ENCODE measurements around the gene RAN. TPM values are rescaled to one million over a fixed set of nuclear protein-coding genes. Genes with fewer than 3 reads are reported as not detected.

The RAN gene
- total RNA-seq, 1 donor from 2014 or later, result 447 TPM

- no peak for FAIRE-seq
Measured at GRCh38 chr12:130922511-130922953, 50.7 kb downstream of the RAN start.

GRCh38 chr12:130924966-130925665 lies 53.2 kb downstream of the RAN start:
- FAIRE-seq (no peak), DNase-seq (ENCODE audit: low spot score in 2 of 2) (no peak)

More at GRCh38 chr12:130922511-130922953, 50.7 kb downstream of the RAN start:
- no peak for DNase-seq (ENCODE audit: low spot score in 2 of 2)

- no peak for FAIRE-seq
- DNase-seq (ENCODE audit: low spot score in 2 of 2), result no peak
Measured at GRCh38 chr12:130925666-130926015, 53.8 kb downstream of the RAN start.

Small RNAs within 50 kb of the gene (small RNA-seq; reads per million reads assigned to genes)
- gene RF00019 (not detected), gene RNU6-1077P (not detected)

Other genes starting within 250 kb of the RAN start
- gene RIMBP2, start 155.8 kb upstream of the RAN start, total RNA-seq, result 47.7 TPM
- gene STX2, start 32.8 kb upstream of the RAN start, total RNA-seq, result 21.2 TPM
- gene ADGRD1, start 81.8 kb downstream of the RAN start, total RNA-seq, result 4.5 TPM